ES-I3 (cell line): ENCODE data around the gene TBATA.
A peak's percentile ranks its signal among the peaks of the same experiment; 100 is the strongest.

Experiments used
- H3K36me3 ChIP-seq: 2 replicates; pipeline ENCODE4 v1.6.1; 2013; ENCODE audit warnings: mild to moderate bottlenecking, low read length, control low read depth, moderate library complexity; ENCODE audit not compliant: insufficient read depth
- H3K4me1 ChIP-seq: 2 replicates; pipeline ENCODE4 v1.6.1; 2013; ENCODE audit warnings: mild to moderate bottlenecking, control low read depth, low read length; ENCODE audit not compliant: insufficient read depth
- H3K9ac ChIP-seq: 2 replicates; pipeline ENCODE4 v1.6.1; 2013; ENCODE audit warnings: low read depth, mild to moderate bottlenecking, low read length, moderate library complexity
- H3K9me3 ChIP-seq: 2 replicates; pipeline ENCODE4 v1.6.1; 2013; ENCODE audit warnings: mild to moderate bottlenecking, low read length, moderate library complexity; ENCODE audit not compliant: control insufficient read depth, insufficient read depth

Gene TBATA

GRCh38 chr10:70785190-70785589 is at the start of gene TBATA:
Gene TBATA (minus strand): TSS chr10:70785377. CDS start chr10:70783379, 1,998 bp downstream.
- no peaks in the 10 kb centered on the region for H3K4me1 ChIP-seq
- H3K36me3 ChIP-seq, result no peaks in the 10 kb centered on the region
- no peak within 1 kb of the TSS for H3K9ac ChIP-seq
- no peaks in the 10 kb centered on the region for H3K9me3 ChIP-seq

GRCh38 chr10:70834441-70835151 is 49.4 kb upstream of the TBATA start:
- no peaks in the 10 kb centered on the region for H3K36me3 ChIP-seq
- peaks cover 2% of the 10 kb centered on the region; the same call in 1 of the 2 replicates for H3K9me3 ChIP-seq
- no peaks in the 10 kb centered on the region for H3K4me1 ChIP-seq
- no peak overlapping the region for H3K9ac ChIP-seq

GRCh38 chr10:70834021-70834420 is 48.8 kb upstream of the TBATA start:
- Histone ChIP-seq H3K4me1 (no peaks in the 10 kb centered on the region), H3K9me3 (peaks cover 2% of the 10 kb centered on the region; the same call in 1 of the 2 replicates), H3K9ac (no peak overlapping the region), H3K36me3 (no peaks in the 10 kb centered on the region)

GRCh38 chr10:70833601-70834000 is 48.4 kb upstream of the TBATA start:
- Histone ChIP-seq H3K9ac (no peak overlapping the region), H3K4me1 (no peaks in the 10 kb centered on the region), H3K36me3 (no peaks in the 10 kb centered on the region), H3K9me3 (peaks cover 2% of the 10 kb centered on the region; the same call in 1 of the 2 replicates)

- Histone ChIP-seq H3K36me3 (no peaks in the 10 kb centered on the region), H3K9me3 (peaks cover 2% of the 10 kb centered on the region; the same call in 1 of the 2 replicates), H3K9ac (no peak overlapping the region), H3K4me1 (no peaks in the 10 kb centered on the region)
Measured at GRCh38 chr10:70832852-70833528, 47.8 kb upstream of the TBATA start.

GRCh38 chr10:70832221-70832620 is 47.0 kb upstream of the TBATA start:
- no peak overlapping the region for H3K9ac ChIP-seq
- H3K9me3 ChIP-seq, result no peaks in the 10 kb centered on the region
- H3K36me3 ChIP-seq, result no peaks in the 10 kb centered on the region
- H3K4me1 ChIP-seq, result no peaks in the 10 kb centered on the region

- Histone ChIP-seq H3K9ac (no peak overlapping the region), H3K36me3 (no peaks in the 10 kb centered on the region), H3K9me3 (no peaks in the 10 kb centered on the region), H3K4me1 (no peaks in the 10 kb centered on the region)
Measured at GRCh38 chr10:70830164-70830563, 45.0 kb upstream of the TBATA start.

- no peaks in the 10 kb centered on the region for H3K4me1 ChIP-seq
- no peaks in the 10 kb centered on the region for H3K36me3 ChIP-seq
- H3K9ac ChIP-seq, result no peak overlapping the region
- H3K9me3 ChIP-seq, result no peaks in the 10 kb centered on the region
Measured at GRCh38 chr10:70829543-70829942, 44.4 kb upstream of the TBATA start.

GRCh38 chr10:70828923-70829322 is 43.7 kb upstream of the TBATA start:
- Histone ChIP-seq H3K9ac (no peak overlapping the region), H3K9me3 (no peaks in the 10 kb centered on the region), H3K4me1 (no peaks in the 10 kb centered on the region), H3K36me3 (no peaks in the 10 kb centered on the region)

GRCh38 chr10:70827086-70827757 is 42.0 kb upstream of the TBATA start:
- no peaks in the 10 kb centered on the region for H3K4me1 ChIP-seq
- H3K9me3 ChIP-seq, result no peaks in the 10 kb centered on the region
- H3K9ac ChIP-seq, result no peak overlapping the region
- H3K36me3 ChIP-seq, result no peaks in the 10 kb centered on the region

GRCh38 chr10:70822076-70822820 is 37.1 kb upstream of the TBATA start:
- Histone ChIP-seq H3K36me3 (peaks cover 4% of the 10 kb centered on the region), H3K4me1 (no peaks in the 10 kb centered on the region), H3K9ac (no peak overlapping the region), H3K9me3 (no peaks in the 10 kb centered on the region)

GRCh38 chr10:70820976-70821750 is 36.0 kb upstream of the TBATA start:
- no peaks in the 10 kb centered on the region for H3K4me1 ChIP-seq
- no peaks in the 10 kb centered on the region for H3K9me3 ChIP-seq
- H3K9ac ChIP-seq, result no peak overlapping the region
- peaks cover 4% of the 10 kb centered on the region for H3K36me3 ChIP-seq

GRCh38 chr10:70816220-70816894 is 31.2 kb upstream of the TBATA start:
- peaks cover 4% of the 10 kb centered on the region for H3K36me3 ChIP-seq
- no peaks in the 10 kb centered on the region for H3K4me1 ChIP-seq
- H3K9me3 ChIP-seq, result no peaks in the 10 kb centered on the region
- H3K9ac ChIP-seq, result peak overlapping the region; percentile 71
